HG03097 (cell line): ENCODE data around the gene KANSL2.
"Not testable (repeated sequence)": the region's sequence is repeated elsewhere in the genome, so short reads cannot be mapped to it uniquely, and the experiment has no call there.

Experiments used
- ATAC-seq: cut with Tn5 transposase; IDR thresholded peaks from one replicate; pipeline ENCODE4 v1.9.1; 2021; ENCODE audit not compliant: unreplicated experiment, low FRiP score

The KANSL2 gene

DNA sequence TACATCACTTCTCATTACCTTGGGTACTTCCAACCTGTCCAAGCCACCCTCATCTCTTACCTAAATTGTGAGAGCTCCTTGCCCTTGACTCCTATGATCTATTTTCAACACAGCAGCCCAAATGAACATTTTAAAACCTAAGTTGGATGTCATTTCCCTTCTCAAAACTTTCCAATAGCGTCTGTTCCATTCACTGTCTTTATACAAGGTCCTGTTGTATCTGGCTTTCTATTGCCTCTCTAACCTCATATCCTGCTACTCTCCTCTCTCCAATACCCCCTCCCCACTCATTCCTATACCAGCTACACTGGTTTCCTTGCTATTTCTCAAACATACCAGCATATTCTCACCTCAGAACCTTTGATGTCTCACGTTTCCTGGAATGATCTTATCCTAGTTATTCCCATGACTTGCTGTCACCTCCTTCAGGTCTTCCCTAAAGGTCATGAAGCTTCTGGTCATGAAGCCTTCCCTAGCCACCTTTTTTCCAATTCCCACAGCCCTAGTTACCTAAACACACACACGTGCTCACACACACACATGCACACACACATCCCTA is 4.1 kb upstream of the KANSL2 start:
- no peak for ATAC-seq

DNA sequence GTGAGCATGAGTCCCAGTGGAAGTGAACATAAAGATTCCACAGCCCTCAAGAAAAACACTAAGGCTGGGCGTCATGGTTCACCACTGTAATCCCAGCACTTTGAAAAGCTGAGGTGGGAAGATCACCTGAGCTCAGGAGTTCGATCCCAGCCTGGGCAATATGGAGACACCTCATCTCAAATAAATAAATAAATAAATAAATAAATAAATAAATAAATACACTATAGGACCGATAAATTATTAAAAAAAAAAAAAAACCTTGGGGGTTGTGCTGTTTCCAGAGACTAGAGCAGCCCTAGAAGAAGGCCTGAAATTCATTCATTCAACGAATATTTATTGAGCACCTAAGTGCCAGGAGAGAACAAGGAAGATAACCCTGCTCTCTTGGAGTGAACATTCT is 1.5 kb upstream of the KANSL2 start:
- no peak for ATAC-seq

DNA sequence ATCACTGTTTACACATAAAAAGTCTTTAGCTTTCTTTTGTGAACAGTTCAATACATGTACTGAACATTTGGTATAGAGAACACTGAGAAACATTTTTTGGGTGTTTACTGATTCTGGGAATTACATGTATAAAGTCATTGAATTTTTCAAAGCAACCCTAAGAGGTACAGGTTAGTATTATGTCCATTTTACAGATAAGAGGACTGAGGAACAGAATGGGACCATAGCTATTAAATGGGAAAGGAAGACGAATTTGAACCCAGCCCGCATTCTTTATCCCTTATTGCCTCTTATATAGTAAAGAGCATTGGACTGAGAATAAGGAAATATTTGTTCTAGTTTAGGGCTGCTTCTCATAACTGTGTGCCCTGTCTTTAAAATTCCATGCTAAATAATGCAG is 889 bp upstream of the KANSL2 start:
- no peak for ATAC-seq

DNA sequence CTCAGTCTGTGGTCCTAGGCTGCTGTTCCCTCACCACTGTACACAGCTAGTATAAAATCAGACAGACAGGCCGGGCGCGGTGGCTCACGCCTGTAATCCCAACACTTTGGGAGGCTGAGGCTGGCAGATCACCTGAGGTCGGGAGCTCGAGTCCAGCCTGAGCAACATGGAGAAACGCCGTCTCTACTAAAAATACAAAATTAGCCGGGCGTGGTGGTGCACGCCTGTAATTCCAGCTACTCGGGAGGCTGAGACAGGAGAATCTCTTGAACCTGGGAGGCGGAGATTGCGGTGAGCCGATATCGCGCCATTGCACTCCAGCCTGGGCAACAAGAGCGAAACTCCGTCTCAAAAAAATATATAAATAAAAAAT is 481 bp upstream of the KANSL2 start:
- ATAC-seq, result not testable (repeated sequence)

DNA sequence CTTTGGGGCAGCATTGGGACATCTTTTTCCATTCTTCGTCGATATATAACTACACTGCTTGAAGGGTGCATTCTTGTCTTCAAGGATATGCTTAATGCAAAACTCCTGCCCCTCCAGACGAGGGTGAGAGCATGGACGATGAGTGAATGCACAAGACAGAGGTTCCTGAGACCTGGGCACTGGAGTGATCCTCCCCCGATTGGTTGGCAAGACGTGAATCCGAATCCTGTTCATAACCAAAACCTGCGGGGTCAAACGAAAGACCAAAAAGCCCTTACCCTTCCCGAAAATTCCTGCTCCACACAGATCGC is 684 bp downstream of the KANSL2 start:
- no peak for ATAC-seq

DNA sequence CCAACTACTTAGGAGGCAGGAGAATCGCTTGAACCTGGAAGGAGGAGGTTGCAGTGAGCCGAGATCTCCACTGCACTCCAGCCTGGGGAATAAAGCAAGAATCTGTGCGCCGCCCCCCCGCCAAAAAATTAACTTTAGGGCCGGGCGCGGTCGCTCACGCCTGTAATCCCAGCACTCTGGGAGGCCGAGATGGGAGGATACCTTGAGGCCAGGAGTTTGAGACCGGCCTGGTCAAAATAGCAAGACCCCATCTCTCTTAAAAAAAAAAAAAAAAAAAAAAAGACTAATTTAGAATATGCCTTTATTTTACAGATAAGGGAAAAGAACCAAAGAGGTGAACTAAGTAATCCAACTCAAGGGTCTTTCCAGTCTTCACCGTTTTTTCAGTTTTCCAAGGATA is 1.2 kb downstream of the KANSL2 start:
- ATAC-seq, result no peak

DNA sequence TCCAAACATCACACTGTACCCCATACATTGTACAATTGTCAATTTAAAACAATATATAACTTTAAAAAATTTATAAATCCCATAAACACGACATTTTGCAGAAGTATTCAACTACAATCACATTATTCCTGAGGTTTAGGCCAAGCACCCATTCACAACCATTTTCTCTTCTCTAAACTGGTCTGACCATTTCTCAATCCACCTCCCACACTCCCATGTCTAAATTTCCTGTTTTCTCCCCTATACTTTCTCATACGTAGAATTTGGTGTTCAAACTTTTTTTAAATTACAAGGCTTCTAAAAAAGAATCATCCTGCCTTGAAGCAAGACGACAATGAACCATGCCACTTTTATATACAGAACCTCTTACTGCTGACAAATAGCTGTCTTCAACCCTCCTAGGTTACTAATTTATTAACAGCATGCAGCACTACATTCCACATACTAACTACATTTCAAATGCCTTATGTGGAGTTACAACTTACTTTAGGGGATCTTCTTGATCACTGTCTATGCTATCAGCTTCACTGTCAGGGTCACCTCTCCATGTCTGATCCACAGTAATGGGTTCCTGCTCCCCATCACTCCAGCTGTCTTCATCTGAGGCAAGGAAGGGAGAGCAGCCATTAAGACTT is 3.4 kb downstream of the KANSL2 start:
- ATAC-seq, result no peak

DNA sequence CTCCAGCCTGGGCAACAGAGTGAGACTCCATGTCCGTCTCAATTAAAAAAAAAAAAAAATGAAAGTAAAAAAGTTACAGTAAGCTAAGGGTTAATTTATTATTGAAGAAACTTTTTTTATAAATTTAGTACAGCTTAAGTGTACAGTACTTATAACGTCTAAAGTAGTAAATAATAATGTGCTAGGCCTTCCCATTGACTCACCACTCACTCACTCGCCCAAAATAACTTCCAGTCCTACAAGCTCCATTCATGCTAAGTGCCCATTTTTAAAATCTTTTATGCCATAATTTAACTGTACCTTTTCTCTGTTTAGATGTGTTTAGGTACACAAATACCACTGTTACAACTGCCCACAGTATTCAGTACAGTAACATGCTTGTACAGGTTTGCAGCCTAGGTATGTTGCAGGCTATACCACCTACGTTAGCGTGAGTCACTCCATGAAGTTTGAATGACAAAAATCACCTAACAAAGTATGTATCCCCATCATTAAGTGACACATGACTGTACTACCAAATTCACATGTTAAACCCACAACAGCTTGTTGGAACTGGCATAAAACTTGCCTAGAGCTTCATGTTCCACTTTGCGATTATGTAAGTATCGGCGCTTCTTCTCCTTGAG is 10.7 kb downstream of the KANSL2 start:
- no peak for ATAC-seq

DNA sequence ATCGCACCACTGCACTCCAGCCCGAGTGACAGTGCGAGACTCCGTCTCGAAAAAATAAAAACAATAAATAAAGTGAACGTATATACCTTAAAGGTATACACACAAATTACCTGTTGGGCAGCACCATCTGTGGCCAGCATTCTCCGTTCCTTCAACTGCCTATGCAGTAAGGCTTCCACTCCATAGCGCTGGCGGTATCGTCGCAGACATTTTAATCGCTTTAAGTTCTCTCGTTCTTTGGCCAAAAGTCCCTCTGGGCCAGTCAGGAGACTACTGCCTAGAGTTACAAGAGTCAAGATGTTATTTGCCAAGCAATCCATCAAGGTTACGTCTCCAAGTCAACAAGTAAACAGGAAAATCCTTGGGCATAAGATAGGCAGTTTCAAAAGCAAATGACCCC is 13.0 kb downstream of the KANSL2 start:
- no peak for ATAC-seq

DNA sequence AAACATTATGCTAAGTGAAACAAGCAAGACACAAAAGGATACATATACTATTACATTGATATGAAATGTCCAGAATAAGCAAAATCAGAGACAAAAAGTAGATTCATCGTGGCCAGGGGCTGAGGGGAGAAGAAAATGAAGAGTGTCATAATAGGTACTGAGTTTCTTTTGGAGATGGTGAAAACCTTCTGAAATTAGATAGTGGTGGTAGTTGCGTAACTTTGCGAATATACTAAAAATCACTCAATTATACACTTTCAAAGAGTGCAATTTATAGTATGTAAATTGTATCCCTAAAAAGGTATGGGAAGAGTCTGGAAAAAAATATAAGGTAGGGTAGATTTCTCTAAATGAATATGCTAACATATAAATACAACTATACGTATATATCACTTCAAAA is 22.2 kb downstream of the KANSL2 start:
- ATAC-seq, result no peak

DNA sequence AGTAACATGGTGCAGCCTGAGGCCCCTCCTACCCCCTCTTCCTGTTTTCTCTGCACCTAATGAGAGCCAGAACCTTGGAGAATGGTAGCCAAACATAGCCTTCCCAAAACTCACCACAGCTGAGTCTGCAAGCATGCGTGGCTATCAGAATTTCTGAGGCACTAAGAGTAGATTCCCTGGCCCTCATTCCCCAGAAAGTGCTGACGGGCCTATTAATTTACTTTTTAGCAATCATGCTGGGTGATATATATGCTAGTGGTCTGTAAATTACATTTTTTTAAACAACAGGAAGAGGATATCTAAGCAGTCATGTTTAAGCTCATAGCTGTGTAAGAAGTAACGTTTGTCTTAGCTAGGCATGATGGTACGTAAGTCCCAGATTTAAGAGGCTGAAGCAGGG is 30.4 kb downstream of the KANSL2 start:
- no peak for ATAC-seq

DNA sequence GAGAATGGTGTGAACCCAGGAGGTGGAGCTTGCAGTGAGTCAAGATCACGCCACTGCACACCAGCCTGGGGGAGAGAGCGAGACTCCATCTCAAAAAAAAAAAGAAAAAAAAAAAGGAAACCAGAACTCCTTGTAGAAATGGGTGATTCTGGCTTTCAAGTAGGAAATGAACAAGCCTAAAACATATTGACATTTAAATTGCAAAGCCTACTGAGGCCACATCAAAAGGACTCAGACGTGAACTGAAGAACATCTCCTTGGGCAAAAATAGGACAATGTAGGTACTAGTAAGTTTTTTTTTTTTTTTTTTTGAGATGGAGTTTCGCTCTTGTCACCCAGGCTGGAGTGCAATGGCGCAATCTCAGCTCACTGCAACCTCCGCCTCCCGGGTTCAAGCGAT is 36.7 kb downstream of the KANSL2 start:
- not testable (repeated sequence) for ATAC-seq

DNA sequence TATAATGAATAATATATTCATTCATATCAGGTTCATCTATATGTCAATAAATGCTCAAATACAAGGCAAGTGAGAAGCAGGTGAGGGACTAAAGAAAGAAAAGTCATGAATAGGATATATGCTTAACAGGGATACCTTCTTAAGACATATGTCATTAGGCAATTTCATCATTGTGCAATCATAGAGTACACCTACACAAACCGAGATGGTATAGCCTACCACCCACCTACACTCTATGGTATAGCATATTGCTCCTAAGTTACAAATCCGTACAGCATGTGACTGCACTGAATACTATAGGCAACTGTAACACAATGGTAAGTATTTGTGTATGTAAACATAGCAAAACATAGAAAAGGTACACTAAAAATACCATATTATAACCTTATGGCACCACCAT is 39.0 kb downstream of the KANSL2 start:
- no peak for ATAC-seq

DNA sequence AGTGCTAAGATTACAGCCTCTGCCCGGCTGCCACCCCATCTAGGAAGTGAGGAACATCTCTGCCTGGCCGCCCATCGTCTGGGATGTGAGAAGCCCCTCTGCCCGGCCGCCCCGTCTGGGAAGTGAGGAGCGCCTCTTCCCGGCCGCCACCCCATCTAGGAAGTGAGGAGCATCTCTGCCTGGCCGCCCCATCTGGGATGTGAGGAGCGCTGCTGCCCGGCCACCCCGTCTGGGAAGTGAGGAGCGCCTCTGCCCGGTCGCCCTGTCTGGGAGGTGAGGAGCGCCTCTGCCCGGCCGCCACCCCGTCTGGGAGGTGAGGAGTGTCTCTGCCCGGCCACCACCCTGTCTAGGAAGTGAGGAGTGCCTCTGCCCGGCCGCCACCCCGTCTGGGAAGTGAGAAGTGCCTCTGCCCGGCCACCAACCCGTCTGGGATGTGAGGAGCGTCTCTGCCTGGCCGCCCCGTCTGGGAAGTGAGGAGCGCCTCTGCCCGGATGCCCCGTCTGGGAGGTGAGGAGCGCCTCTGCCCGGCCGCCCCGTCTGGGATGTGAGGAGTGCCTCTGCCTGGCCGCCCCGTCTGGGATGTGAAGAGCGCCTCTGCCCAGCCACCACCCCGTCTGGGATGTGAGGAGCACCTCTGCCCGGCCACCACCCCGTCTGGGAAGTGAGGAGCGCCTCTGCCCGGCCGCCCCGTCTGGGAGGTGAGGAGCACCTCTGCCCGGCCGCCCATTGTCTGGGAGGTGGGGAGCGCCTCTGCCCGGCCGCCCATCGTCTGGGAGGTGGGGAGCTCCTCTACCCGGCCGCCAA is 40.1 kb downstream of the KANSL2 start:
- ATAC-seq, result not testable (repeated sequence)

DNA sequence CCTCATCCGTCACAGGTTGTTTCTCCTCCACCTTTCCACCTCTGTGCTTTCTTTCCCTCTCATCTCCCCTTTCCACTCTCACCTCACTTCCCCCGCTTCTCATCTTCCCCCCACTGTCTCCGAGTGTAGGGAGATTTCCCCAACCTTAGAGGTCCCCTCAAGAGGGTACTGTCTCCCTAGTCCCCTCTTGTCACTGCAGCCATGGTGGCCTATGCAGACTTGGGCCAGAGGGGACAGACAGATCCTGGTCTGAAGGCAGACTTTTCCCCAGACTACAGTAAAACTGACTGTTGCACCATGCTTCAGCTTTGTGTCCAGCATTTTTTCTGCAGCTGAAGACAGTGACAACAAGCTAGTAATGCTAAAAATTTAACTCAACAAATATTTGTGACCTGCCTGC is 41.2 kb downstream of the KANSL2 start:
- ATAC-seq, result no peak

DNA sequence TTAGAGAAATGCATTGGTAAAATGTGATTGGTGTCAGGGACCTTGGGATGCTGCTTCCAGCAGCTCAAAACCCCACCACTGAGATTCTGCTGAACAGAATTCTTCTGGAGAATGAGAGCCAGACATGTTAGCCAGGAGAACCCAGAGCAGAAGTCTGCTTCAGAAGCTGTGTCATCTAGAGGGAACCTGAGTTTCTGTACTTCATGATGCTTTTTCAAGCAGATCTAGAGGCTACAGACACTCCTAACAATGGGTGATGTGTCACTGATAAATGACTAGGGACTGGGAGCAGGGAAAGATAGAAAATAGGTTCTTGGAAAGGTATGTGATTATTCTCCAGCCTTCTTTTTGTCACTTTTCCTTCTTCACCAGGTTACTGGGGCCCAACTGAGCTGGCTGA is 41.6 kb downstream of the KANSL2 start:
- ATAC-seq, result no peak

DNA sequence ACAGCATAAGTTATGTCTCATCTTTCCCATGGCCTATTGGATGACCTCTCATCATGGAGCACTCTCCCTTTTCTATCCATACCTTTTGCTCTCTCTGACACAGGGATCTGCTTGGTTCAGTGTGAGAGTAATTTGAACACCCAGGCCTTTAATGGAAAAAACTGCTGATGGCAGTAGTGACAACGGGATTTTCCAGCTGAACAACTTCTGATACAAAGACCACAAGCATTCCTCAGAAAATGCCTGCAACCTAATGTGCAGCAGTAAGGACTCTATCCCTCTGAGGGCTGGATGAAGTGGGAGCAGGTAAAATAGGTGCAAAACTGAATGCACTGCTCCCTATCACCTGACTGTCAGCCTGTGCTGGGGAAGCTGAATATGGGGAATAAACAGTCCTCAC is 51.0 kb downstream of the KANSL2 start:
- ATAC-seq, result no peak

DNA sequence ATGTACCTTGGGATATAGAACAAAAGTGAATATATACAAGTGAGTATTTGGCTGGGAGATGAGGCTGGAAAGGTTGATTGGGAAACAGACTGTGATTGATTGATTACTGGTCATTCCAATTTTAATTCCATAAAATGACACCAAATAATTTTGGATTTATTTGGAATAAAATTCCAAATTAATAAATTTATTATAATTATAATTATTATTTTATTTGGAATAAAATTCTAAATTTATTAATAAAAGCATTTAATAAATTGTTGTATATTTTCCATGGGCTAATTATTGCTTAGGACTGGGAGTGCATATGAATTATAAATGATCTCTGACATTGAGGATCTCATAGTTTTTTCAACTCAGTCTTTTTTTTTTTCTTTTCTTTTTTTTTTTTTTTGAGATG is 51.7 kb downstream of the KANSL2 start:
- ATAC-seq, result no peak

DNA sequence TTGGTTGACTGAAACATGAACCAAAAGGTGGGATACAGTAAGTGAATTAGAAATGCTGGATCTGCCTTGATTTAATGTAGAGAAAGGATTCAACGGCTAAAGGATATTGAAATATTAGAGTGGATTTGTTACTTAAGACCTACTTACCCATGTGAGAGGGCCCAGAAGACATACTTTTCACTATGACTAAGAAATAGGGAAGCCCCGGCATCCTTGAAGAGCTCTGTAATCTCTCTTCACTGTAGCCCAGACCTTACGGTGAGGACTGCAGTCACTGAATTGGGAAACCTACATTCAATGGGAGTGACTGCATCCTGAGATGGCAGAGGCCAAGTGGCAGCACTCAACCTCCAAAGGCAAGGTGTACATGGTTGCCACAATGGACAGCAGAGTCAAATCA is 52.5 kb downstream of the KANSL2 start:
- no peak for ATAC-seq

DNA sequence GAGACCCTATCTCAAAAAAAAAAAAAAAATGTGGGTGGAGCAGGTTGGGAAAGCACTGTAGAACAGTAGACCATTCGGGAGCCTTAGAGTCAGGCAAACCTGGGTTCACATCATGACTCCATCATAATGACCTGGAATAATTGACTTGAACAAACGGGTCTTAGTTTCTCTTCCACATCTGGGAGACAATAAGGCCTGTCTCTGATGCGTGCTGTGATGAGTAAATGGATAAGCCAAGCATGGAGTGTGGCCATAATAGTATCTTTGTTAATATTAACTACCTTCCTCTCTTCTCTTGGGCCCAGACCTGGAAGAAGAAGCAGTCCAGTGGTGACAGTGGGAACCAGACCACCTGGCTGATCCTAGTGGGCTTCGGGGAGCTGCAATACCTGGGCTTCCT is 54.5 kb downstream of the KANSL2 start:
- ATAC-seq, result no peak

DNA sequence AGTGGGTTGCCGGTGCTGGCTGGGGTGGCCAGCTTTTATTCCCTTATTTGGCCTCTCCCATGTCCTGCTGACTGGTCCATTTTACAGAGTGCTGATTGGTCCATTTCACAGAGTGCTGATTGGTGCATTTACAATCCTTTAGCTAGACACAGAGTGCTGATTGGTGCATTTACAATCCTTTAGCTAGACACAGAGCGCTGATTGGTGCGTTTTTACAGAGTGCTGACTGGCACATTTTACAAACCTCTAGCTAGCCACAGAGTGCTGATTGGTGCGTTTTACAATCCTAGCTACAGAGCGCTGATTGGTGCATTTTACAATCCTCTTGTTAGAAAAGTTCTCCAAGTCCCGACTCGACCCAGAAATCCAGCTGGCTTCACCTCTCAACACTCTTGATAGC is 59.0 kb downstream of the KANSL2 start:
- ATAC-seq, result not testable (repeated sequence)

DNA sequence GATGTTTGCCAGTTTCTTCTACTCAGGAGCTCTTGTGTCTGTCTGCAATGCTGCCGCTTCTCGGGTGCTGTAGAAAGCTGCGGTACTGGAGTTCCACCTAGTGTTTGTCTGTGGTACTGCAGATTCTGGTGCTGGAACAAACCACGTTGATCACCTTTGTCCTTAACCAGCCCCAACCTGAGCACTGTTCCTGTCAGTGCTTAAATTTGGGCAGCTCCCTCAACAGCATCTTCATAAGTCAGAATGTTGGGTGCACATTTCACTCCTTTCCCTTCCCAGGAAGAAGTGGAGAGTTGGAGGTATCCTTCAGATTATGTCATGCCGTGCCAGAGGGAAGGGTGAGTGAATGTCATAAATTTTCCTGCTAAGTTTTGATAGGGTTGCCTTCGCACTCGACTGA is 63.5 kb downstream of the KANSL2 start:
- ATAC-seq, result peak; percentile 65
